ENCODE measurements around the gene TCEAL6.

- no peak for TF ChIP-seq CTCF (IDR thresholded peaks at IDR 0.05)
- no peak for TF ChIP-seq POLR2A (IDR thresholded peaks at IDR 0.05)
Measured at GRCh38 chrX:102126863-102127262, 15.4 kb downstream of the TCEAL6 start.
